Measurements from ENCODE around the gene MT1E.

Gene MT1E

GRCh38 chr16:56615353-56615752 is 10.2 kb upstream of the MT1E start (continued):
- TF ChIP-seq ZNF16 (tag by site-specific recombination; IDR thresholded peaks at IDR 0.05; ENCODE audit: low read depth) = no peak
- no peak for TF ChIP-seq ZNF433 (tag by site-specific recombination; IDR thresholded peaks at IDR 0.05; ENCODE audit: low read depth)
- no peak for TF ChIP-seq ZNF654 (tag by site-specific recombination; IDR thresholded peaks at IDR 0.05; ENCODE audit: low read depth)
- no peak for TF ChIP-seq ZBTB6 (tag by site-specific recombination; IDR thresholded peaks at IDR 0.05)
- TF ChIP-seq ZNF292 (tag by site-specific recombination; IDR thresholded peaks at IDR 0.05; ENCODE audit: borderline replicate concordance, low read depth) = no peak
- no peak for TF ChIP-seq ZSCAN23 (tag by site-specific recombination; IDR thresholded peaks at IDR 0.05)
- TF ChIP-seq ZBTB26 (tag by site-specific recombination; optimal IDR thresholded peaks at IDR 0.05) = no peak

GRCh38 chr16:56616608-56617211 is 8.9 kb upstream of the MT1E start:
- CTCF ChIA-PET = no interaction called here
- TF ChIP-seq ZNF837 (tag by site-specific recombination; IDR thresholded peaks at IDR 0.05) (no peak), ZNF645 (tag by site-specific recombination; IDR thresholded peaks at IDR 0.05) (no peak), ZNF311 (tag by site-specific recombination; IDR thresholded peaks at IDR 0.05; ENCODE audit: borderline replicate concordance) (no peak), ZNF37A (tag by site-specific recombination; IDR thresholded peaks at IDR 0.05) (no peak), GFI1B (tag by site-specific recombination; IDR thresholded peaks at IDR 0.05) (no peak), ZFP41 (tag by site-specific recombination; IDR thresholded peaks at IDR 0.05; ENCODE audit: borderline replicate concordance) (no peak), ZNF221 (tag by site-specific recombination; IDR thresholded peaks at IDR 0.05; ENCODE audit: borderline replicate concordance) (no peak), ZNF449 (tag by site-specific recombination; IDR thresholded peaks at IDR 0.05) (no peak), KLF9 (tag by site-specific recombination; IDR thresholded peaks at IDR 0.05; ENCODE audit: low read depth) (no peak), ZNF596 (tag by site-specific recombination; IDR thresholded peaks at IDR 0.05) (no peak), ZNF26 (tag by site-specific recombination; IDR thresholded peaks at IDR 0.05) (no peak), TRIM28 (IDR thresholded peaks at IDR 0.05; ENCODE audit: borderline replicate concordance, low read length) (no peak), ZNF654 (tag by site-specific recombination; IDR thresholded peaks at IDR 0.05; ENCODE audit: low read depth) (no peak), ZSCAN18 (tag by site-specific recombination; IDR thresholded peaks at IDR 0.05) (no peak), ZBTB26 (tag by site-specific recombination; optimal IDR thresholded peaks at IDR 0.05) (no peak), ZNF292 (tag by site-specific recombination; IDR thresholded peaks at IDR 0.05; ENCODE audit: borderline replicate concordance, low read depth) (no peak), GLI4 (tag by site-specific recombination; IDR thresholded peaks at IDR 0.05) (no peak)
- POLR2A ChIA-PET = no interaction called here
- no peaks in the 10 kb centered on the region for H3K4me1 ChIP-seq (ENCODE audit: control insufficient read depth, insufficient read depth, low read length)
- H3K9me3 ChIP-seq (ENCODE audit: control insufficient read depth, insufficient read depth, low read depth, low read length) = no peaks in the 10 kb centered on the region
- no peaks in the 10 kb centered on the region for H3K36me3 ChIP-seq (ENCODE audit: control insufficient read depth in 2 of 2, insufficient read depth in 1 of 2, low read length in 2 of 2)
- H3K27ac ChIP-seq (ENCODE audit: extremely low read depth, low read depth, low read length) = no peak overlapping the region
- no peak overlapping the region for H3K4me3 ChIP-seq (ENCODE audit: low read depth, low read length)

Measured in HEK293 (cell line).